HG03103 (cell line): Measurements from ENCODE around the gene NMNAT2.

Source experiments
- ATAC-seq: cut with Tn5 transposase; IDR thresholded peaks from one replicate; pipeline ENCODE4 v1.9.1; 2021; ENCODE audit warnings: low read depth; ENCODE audit not compliant: unreplicated experiment

NMNAT2 gene

DNA sequence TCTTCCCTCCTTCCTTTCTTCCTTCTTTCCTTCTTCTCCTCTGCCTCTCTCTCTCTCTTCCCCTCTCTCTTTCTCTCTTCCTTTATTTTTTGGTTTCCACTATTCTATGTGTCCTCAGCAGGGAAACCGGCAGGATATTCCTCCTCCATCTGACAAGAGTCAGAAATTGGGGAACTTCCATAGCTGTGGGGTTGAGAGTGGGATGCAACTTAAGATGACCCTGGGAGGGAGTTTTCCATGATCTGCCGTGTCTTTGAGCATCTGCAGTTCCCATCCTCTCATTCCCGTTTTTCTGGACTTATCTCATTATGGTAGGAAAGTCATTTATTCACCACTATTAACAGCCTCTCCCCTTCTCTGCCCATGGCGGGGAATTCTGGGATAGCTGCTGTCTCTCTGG lies 98.6 kb downstream of the NMNAT2 start:
- no peak for ATAC-seq

- ATAC-seq = no peak
These were observed 99.1 kb downstream of the NMNAT2 start for GRCh38 chr1:183319051-183319450.

DNA sequence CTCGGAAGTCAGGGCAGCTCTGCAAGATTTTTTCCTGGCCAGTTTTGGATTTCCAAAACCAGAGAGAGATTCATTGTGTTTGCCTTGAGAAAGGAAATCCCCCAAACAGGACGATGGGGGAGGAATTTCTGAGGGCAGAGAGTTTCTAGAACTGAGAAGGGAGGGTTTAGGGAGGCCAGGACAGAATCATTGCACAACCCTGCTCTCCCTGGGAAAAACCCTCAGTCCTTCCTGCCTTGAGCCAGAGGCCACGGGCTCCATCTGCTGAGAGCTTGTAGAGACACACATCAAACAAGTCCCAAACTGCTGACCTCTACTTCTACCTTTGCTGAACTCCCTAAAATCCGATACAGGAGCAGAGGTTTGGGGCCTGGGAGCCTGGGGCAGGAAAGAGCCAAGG lies 99.7 kb downstream of the NMNAT2 start:
- ATAC-seq = peak; percentile 54

DNA sequence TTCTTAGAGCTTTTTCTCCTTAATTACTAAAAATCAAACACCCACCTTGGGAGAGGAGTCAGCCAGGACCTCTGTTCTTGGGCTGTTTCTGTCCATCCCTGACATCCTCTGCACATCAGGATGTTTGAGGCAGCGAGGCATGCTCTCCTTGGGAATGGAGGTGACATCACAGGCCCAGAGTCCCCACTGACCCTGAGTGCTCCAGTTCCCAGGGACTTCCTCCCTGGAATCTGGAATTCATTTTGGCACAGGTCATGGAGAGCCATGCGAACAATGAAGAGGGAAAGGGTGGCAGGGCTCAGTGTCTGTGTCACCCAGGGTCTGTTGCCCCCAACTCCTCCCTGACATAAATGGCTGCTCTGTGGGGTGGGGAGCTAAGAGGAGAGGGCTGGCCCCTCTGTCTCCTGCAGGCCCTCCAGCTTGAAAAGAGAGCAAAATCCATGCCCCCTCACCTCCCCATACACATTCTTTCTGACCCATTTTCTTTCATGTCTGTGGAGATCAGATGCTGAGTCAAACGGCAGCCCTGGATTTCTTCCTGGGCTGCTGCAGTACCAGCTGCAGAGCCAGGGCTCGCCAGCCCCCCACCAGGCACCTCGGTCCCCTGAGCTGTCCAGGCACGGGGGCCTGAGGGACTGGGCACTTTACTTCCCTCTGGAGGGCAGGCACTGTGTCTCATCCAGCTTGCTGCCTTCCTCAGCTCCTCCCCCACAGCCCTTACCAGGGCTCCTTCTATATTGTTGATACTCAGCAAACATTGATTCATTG lies 102.0 kb downstream of the NMNAT2 start:
- no peak for ATAC-seq

DNA sequence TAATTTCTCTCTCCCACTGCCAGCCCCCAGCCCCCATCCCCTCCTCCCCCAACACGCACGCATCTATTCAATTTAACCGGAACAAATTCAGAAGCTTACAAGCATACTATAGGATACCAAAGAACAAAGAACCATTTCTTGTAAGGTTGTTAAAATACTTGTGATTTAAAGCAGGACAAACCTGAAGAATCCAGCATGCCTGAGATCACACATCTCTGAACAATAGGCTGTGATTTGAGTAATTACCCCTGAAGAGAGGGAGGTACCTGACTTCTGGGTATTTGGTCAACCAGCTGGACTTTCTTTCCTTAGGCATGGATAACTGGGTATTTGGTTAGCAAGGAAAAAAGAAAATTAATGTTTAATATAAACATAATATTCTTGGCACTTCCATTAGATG lies 105.1 kb downstream of the NMNAT2 start:
- ATAC-seq = no peak

- no peak for ATAC-seq
These were observed 107.3 kb downstream of the NMNAT2 start for GRCh38 chr1:183310753-183311479.

- no peak for ATAC-seq
These were observed 109.5 kb downstream of the NMNAT2 start for GRCh38 chr1:183308719-183309118.

DNA sequence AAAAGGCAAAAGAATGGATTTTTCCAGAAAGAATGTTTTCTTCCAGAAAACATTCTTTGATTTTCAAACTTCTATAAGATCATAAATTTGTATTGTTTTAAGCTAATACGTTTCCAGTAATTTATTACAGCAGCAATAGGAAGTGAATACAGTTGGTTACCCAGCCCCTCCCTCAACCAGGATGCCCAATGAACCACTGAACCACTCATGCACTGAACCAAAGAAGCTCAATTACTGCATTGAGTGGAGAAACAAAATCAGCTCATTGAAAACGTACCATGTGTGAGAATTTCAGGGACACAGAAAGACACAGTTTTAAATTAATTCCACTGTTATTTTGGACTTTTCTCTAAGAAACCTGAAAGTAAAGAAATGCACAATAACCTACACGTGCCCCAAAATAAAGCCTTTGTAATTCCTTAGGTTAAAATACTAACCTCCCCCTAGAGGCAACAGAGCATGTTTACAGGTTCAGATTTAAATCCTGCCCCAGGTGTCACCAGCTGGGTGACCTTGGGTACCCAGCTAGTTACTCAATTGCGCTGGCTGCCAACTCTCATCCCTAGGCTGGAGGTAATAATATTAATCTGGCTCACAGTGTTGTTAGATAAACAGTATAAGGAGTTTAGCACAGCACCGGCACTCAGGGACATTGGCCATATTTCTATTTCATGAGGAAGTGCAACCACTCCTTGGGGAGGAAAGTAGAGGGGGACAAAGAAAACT lies 111.7 kb downstream of the NMNAT2 start:
- ATAC-seq = no peak

DNA sequence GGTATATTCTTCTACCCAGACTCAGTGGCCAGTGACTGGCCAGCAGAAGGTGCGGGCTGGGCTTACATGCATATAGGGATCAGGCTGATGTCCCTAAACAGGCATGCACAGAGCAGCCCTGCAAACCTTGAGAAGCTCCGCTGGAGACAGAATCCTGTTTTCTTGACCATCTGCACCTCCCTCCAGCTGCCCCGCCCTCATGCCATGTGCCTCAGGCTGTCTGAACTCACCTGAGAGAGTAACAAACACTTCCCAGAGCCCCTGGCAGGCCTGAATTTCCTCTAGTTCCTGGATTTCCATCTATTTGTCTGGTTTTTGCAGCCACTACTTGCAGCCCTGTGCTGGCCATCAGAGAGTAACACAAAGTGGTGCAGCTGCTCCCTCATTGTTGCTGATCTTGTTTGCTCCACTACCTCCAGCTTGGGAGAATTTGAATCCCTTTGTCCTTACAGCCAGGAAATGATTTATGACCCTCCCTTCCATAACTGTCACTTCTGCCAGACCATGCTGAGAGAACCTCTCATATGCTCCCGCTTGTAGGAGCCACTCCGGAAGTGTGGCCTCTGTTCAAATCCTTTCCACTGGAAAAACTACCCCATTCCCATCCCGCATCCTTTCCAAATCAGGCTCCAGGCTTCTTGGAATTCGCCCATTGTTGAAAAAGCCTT lies 113.6 kb downstream of the NMNAT2 start:
- no peak for ATAC-seq

- ATAC-seq = no peak
These were observed 114.3 kb downstream of the NMNAT2 start for GRCh38 chr1:183303901-183304300.

DNA sequence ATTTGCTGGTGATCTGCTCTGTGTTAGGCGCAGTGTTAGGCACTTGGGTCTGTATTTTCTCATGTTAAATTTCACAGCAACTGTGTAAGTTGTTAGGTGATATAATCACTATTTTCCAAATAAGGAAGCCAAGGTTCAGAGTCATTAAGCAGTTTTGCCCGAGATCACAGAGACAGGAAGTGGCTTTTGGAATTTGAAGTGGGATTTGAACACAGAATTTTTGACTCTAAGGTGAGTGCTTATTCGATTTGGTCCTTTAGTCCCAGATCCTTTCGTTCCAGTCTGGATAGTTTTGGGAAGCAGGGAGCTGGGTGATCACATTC lies 114.9 kb downstream of the NMNAT2 start:
- ATAC-seq = no peak

- no peak for ATAC-seq
These were observed 115.5 kb downstream of the NMNAT2 start for GRCh38 chr1:183302452-183303322.

- no peak for ATAC-seq
These were observed 116.9 kb downstream of the NMNAT2 start for GRCh38 chr1:183301239-183301638.

DNA sequence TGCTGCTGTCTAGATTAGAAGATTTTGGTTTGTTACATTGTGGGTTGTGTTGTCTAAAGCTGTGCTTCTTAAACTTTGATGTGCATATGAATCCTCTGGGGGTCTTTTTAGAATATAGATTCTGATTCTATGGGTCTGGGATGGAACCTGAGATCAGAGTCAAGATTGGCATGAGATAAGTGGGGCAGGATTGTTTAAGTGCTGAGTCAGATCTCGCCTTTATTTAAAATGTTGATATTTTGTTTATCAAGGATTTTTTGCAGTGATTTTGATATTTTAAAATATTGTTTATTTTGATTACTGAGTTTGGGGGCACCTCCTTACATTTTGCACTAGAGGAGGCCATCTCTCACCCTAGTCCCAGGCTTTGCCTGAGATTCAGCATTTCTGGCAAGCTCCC lies 117.4 kb downstream of the NMNAT2 start:
- no peak for ATAC-seq

- no peak for ATAC-seq
These were observed 117.8 kb downstream of the NMNAT2 start for GRCh38 chr1:183300395-183300794.

DNA sequence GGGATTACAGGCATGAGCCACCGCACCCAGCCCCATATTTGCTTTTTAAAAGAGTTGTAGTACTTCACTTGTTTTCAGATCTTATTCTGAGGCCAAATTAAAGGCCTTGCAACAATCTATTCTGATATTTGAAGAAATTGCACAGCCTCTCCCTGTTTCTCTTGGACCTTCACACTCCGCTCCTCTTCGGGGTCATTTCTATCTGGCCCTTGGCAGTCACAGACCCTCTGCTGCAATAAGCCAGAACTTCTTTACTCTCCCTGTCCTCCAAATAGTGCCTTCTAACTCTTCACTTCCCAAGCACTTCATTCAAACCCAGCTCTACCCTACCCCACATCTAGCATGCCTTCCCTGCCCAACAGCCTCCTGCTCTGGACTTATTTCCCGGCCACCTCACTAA lies 121.4 kb downstream of the NMNAT2 start:
- no peak for ATAC-seq

GRCh38 chr1:183295521-183295920 lies 122.7 kb downstream of the NMNAT2 start:
- ATAC-seq = no peak

GRCh38 chr1:183293876-183294275 lies 124.3 kb downstream of the NMNAT2 start:
- no peak for ATAC-seq

DNA sequence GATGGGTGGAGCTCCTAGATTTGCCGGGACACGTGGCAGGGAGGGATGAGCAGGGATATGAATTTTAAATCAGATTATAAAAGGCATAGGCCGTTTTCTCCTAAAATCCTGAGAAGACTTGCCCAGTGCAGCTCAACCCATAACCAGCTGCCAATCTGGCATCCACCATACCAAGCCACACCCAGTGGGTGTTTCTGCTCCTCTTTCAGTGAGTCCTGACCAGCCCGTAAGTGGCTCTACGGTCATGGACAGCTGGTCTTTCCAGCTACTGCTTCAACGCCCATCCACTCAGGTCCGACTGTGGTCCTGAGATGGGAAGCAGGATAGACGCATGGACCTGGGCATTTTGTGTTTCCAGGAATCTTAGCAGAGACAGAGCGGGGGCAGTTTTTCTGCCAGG lies 124.9 kb downstream of the NMNAT2 start:
- no peak for ATAC-seq
